Measurements from ENCODE around the gene OR2AT4. TPM values are rescaled to one million over a fixed set of nuclear protein-coding genes. Genes with fewer than 3 reads are reported as not detected.

The OR2AT4 gene
- total RNA-seq, 1 donor from 2014 or later, result not detected

DNA sequence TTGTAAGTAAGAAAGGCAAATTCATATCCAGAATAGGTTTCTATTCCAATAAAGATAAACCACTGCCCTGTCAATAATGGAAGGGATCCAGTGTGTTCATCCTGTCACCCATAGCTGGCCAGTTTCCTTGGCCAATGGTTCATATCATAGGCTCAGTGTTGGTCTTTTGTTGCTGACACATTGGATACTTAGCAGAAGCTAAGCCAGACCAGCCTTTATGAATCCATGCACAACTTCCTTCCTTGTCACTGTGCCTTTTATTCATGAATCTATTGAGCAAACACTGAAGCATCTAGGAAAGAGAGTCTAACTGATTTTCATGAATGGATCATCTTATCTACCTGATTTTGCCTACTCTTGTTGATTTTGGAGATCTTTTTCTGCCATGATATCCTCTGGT is 20.0 kb downstream of the OR2AT4 start:
- no peaks in the 10 kb centered on the region for H3K4me1 Mint-ChIP-seq (ENCODE audit: low read depth, unreplicated experiment)
- DNase-seq, result no peak
- H3K4me3 Mint-ChIP-seq (ENCODE audit: unreplicated experiment), result no peak overlapping the region
- H3K9me3 Mint-ChIP-seq (ENCODE audit: unreplicated experiment), result no peaks in the 10 kb centered on the region
- no peaks in the 10 kb centered on the region for H3K27me3 Mint-ChIP-seq (ENCODE audit: unreplicated experiment)
- H3K27ac Mint-ChIP-seq (ENCODE audit: unreplicated experiment), result no peak overlapping the region
- no peaks in the 10 kb centered on the region for H3K36me3 Mint-ChIP-seq (ENCODE audit: unreplicated experiment)
- TF ChIP-seq, protein P1, sequence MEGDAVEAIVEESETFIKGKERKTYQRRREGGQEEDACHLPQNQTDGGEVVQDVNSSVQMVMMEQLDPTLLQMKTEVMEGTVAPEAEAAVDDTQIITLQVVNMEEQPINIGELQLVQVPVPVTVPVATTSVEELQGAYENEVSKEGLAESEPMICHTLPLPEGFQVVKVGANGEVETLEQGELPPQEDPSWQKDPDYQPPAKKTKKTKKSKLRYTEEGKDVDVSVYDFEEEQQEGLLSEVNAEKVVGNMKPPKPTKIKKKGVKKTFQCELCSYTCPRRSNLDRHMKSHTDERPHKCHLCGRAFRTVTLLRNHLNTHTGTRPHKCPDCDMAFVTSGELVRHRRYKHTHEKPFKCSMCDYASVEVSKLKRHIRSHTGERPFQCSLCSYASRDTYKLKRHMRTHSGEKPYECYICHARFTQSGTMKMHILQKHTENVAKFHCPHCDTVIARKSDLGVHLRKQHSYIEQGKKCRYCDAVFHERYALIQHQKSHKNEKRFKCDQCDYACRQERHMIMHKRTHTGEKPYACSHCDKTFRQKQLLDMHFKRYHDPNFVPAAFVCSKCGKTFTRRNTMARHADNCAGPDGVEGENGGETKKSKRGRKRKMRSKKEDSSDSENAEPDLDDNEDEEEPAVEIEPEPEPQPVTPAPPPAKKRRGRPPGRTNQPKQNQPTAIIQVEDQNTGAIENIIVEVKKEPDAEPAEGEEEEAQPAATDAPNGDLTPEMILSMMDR (IDR thresholded peaks at IDR 0.05; ENCODE audit: partially characterized antibody, unreplicated experiment), result no peak

GRCh38 chr11:75073459-75074190 is 23.1 kb downstream of the OR2AT4 start:
- H3K36me3 Mint-ChIP-seq (ENCODE audit: unreplicated experiment), result no peaks in the 10 kb centered on the region
- H3K27me3 Mint-ChIP-seq (ENCODE audit: unreplicated experiment), result no peaks in the 10 kb centered on the region
- DNase-seq, result no peak
- H3K9me3 Mint-ChIP-seq (ENCODE audit: unreplicated experiment), result no peaks in the 10 kb centered on the region
- no peak overlapping the region for H3K4me3 Mint-ChIP-seq (ENCODE audit: unreplicated experiment)
- TF ChIP-seq, protein P1 (IDR thresholded peaks at IDR 0.05; ENCODE audit: partially characterized antibody, unreplicated experiment), result no peak
- no peak overlapping the region for H3K27ac Mint-ChIP-seq (ENCODE audit: unreplicated experiment)
- no peaks in the 10 kb centered on the region for H3K4me1 Mint-ChIP-seq (ENCODE audit: low read depth, unreplicated experiment)

GRCh38 chr11:75072582-75072981 is 24.1 kb downstream of the OR2AT4 start:
- TF ChIP-seq, protein P1 (IDR thresholded peaks at IDR 0.05; ENCODE audit: partially characterized antibody, unreplicated experiment), result no peak
- Mint-ChIP-seq H3K9me3 (ENCODE audit: unreplicated experiment) (no peaks in the 10 kb centered on the region), H3K36me3 (ENCODE audit: unreplicated experiment) (no peaks in the 10 kb centered on the region), H3K27me3 (ENCODE audit: unreplicated experiment) (no peaks in the 10 kb centered on the region), H3K27ac (ENCODE audit: unreplicated experiment) (no peak overlapping the region), H3K4me3 (ENCODE audit: unreplicated experiment) (no peak overlapping the region), H3K4me1 (ENCODE audit: low read depth, unreplicated experiment) (no peaks in the 10 kb centered on the region)
- DNase-seq, result no peak

GRCh38 chr11:75069473-75069872 is 27.2 kb downstream of the OR2AT4 start:
- Mint-ChIP-seq H3K27ac (ENCODE audit: unreplicated experiment) (no peak overlapping the region), H3K4me3 (ENCODE audit: unreplicated experiment) (no peak overlapping the region), H3K9me3 (ENCODE audit: unreplicated experiment) (no peaks in the 10 kb centered on the region), H3K36me3 (ENCODE audit: unreplicated experiment) (no peaks in the 10 kb centered on the region), H3K4me1 (ENCODE audit: low read depth, unreplicated experiment) (no peaks in the 10 kb centered on the region), H3K27me3 (ENCODE audit: unreplicated experiment) (no peaks in the 10 kb centered on the region)
- TF ChIP-seq, protein P1 (IDR thresholded peaks at IDR 0.05; ENCODE audit: partially characterized antibody, unreplicated experiment), result no peak
- no peak for DNase-seq

DNA sequence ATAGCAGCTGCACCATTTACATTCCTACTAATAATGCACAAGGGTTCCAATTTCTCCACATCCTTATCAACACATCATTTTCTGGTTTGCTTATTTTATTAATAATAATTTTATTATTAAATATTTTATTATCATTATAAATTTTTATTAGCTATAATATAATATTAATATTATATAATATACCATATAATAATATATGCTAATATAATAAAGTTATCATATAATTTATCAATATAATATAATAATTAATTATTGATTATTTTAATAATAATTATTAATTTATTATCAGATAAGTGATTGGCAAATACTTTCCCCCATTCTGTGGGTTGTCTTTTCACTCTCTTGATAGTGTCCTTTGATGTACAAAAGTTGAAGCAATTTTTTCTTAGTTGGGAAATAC is 27.7 kb downstream of the OR2AT4 start:
- H3K9me3 Mint-ChIP-seq (ENCODE audit: unreplicated experiment), result no peaks in the 10 kb centered on the region
- H3K4me1 Mint-ChIP-seq (ENCODE audit: low read depth, unreplicated experiment), result no peaks in the 10 kb centered on the region
- no peak overlapping the region for H3K27ac Mint-ChIP-seq (ENCODE audit: unreplicated experiment)
- no peaks in the 10 kb centered on the region for H3K27me3 Mint-ChIP-seq (ENCODE audit: unreplicated experiment)
- DNase-seq, result no peak
- no peaks in the 10 kb centered on the region for H3K36me3 Mint-ChIP-seq (ENCODE audit: unreplicated experiment)
- TF ChIP-seq, protein P1 (IDR thresholded peaks at IDR 0.05; ENCODE audit: partially characterized antibody, unreplicated experiment), result no peak
- H3K4me3 Mint-ChIP-seq (ENCODE audit: unreplicated experiment), result no peak overlapping the region
